Peyer's patch (tissue), 4 donors: Measurements from ENCODE around the gene TCF25.

Source experiments
- CTCF ChIP-seq, 6 experiments: fragments of 450-650 bp in 4 of 6; fragments of 200-600 bp in 2 of 6; sonication (generic) in 1 of 6; IDR thresholded peaks; one replicate each; pipeline ENCODE4 v1.5.1; 2017 to 2019; ENCODE audit warnings: antibody characterized with exemption in 6 of 6, mild to moderate bottlenecking in 3 of 6, moderate library complexity in 1 of 6
- POLR2A ChIP-seq, 2 donors: fragments of 450-650 bp; IDR thresholded peaks; one replicate each; pipeline ENCODE4 v1.5.1; 2017; ENCODE audit warnings: antibody characterized with exemption in 2 of 2, mild to moderate bottlenecking in 2 of 2, moderate library complexity in 2 of 2

- TF ChIP-seq CTCF (IDR thresholded peaks at IDR 0.05), result no peak
- no peak for TF ChIP-seq POLR2A (IDR thresholded peaks at IDR 0.05)
These were observed 33.0 kb downstream of the TCF25 start for GRCh38 chr16:89906140-89907025.
